Large intestine (tissue), 3 donors: ENCODE results near the gene COX6B1. TPM values are rescaled to one million over a fixed set of nuclear protein-coding genes. Genes with fewer than 3 reads are reported as not detected.

Source experiments
- DNase-seq, 2 donors: peaks; one replicate each; pipeline versions ENCODE4 v3.0.0 to v3.0.0-alpha.2; 2013
- H3K27ac ChIP-seq: one replicate; pipeline ENCODE4 v1.5.1; 2013; ENCODE audit warnings: low read length
- H3K27me3 ChIP-seq: 2 replicates; pipeline ENCODE4 v1.6.1; 2013; ENCODE audit warnings: low read length; ENCODE audit not compliant: control insufficient read depth, insufficient read depth
- H3K36me3 ChIP-seq: 2 replicates; pipeline ENCODE4 v1.6.1; 2013; ENCODE audit warnings: low read length; ENCODE audit not compliant: control insufficient read depth, insufficient read depth
- H3K4me1 ChIP-seq: one replicate; pipeline ENCODE4 v1.6.1; 2013; ENCODE audit warnings: low read length; ENCODE audit not compliant: control insufficient read depth, insufficient read depth
- H3K4me3 ChIP-seq: one replicate; pipeline ENCODE4 v1.5.1; 2013; ENCODE audit warnings: low read length
- H3K9me3 ChIP-seq: one replicate; pipeline ENCODE4 v1.6.1; 2013; ENCODE audit warnings: mild to moderate bottlenecking, low read depth, low read length, moderate library complexity; ENCODE audit not compliant: control insufficient read depth
- WGBS: methylation state at CpG from one replicate; pipeline ENCODE4 v1.1.5; 2013; ENCODE audit warnings: low lambda C conversion rate; ENCODE audit not compliant: insufficient coverage; 5-methylcytosine and 5-hydroxymethylcytosine counted together
- polyA plus RNA-seq: library from polyadenylated mRNA; unstranded; fragments of 120-200 nt; gene quantifications from one replicate; pipeline ENCODE4 v1.2.1, GENCODE V29; 2013

Gene COX6B1
- polyA plus RNA-seq, 1 donor = 356 TPM

GRCh38 chr19:35704218-35704617 lies 56.1 kb downstream of the COX6B1 start, which contains the start of gene ZBTB32:
Gene ZBTB32, plus strand, starts transcription at chr19:35704558. Its CDS starts 10,069 bp downstream, at chr19:35714627.
- no peak within 1 kb of the TSS for H3K27ac ChIP-seq
- no CpG with 5 or more reads among the region's 24 CpGs for WGBS
- peaks cover 3% of the 10 kb centered on the region for H3K4me1 ChIP-seq

More at GRCh38 chr19:35704218-35704617, 56.1 kb downstream of the COX6B1 start, which contains the start of gene ZBTB32:
- Histone ChIP-seq H3K36me3 (no peaks in the 10 kb centered on the region), H3K27me3 (peaks cover 10% of the 10 kb centered on the region), H3K9me3 (peaks cover 3% of the 10 kb centered on the region), H3K4me3 (no peak within 1 kb of the TSS)
- DNase-seq = peak in 1 of 2 donors; percentile 25

Other genes with a start within 250 kb of the COX6B1 start
- 3.1 TPM for gene FFAR2, start 200.1 kb upstream of the COX6B1 start, polyA plus RNA-seq
- 0.40 TPM for gene KRTDAP, start 157.9 kb upstream of the COX6B1 start, polyA plus RNA-seq
- 36.0 TPM for gene DMKN, start 134.7 kb upstream of the COX6B1 start, polyA plus RNA-seq
- gene SBSN, start 120.0 kb upstream of the COX6B1 start, polyA plus RNA-seq = not detected
- not detected for gene GAPDHS, start 114.9 kb upstream of the COX6B1 start, polyA plus RNA-seq
- gene TMEM147, start 102.7 kb upstream of the COX6B1 start, polyA plus RNA-seq = 89.6 TPM
- gene ATP4A, start 84.7 kb upstream of the COX6B1 start, polyA plus RNA-seq = not detected
- not detected for gene PMIS2, start 62.1 kb upstream of the COX6B1 start, polyA plus RNA-seq
- gene HAUS5, start 35.6 kb upstream of the COX6B1 start, polyA plus RNA-seq = 13.3 TPM
- 56.9 TPM for gene RBM42, start 19.3 kb upstream of the COX6B1 start, polyA plus RNA-seq
- gene ETV2, start 6.6 kb upstream of the COX6B1 start, polyA plus RNA-seq = 1.5 TPM
- gene UPK1A, start 18.2 kb downstream of the COX6B1 start, polyA plus RNA-seq = 0.04 TPM
- gene ZBTB32, start 56.2 kb downstream of the COX6B1 start, polyA plus RNA-seq = 0.51 TPM
- 33.2 TPM for gene KMT2B, start 69.7 kb downstream of the COX6B1 start, polyA plus RNA-seq
- gene IGFLR1, start 94.1 kb downstream of the COX6B1 start, polyA plus RNA-seq = 3.8 TPM
- gene U2AF1L4, start 97.1 kb downstream of the COX6B1 start, polyA plus RNA-seq = 31.2 TPM
- gene PSENEN, start 97.3 kb downstream of the COX6B1 start, polyA plus RNA-seq = 63.3 TPM
- gene LIN37, start 100.3 kb downstream of the COX6B1 start, polyA plus RNA-seq = 11.3 TPM
- gene HSPB6, start 108.7 kb downstream of the COX6B1 start, polyA plus RNA-seq = 50.2 TPM
- 16.3 TPM for gene PROSER3, start 109.9 kb downstream of the COX6B1 start, polyA plus RNA-seq
- gene ARHGAP33, start 127.2 kb downstream of the COX6B1 start, polyA plus RNA-seq = 22.2 TPM
- gene PRODH2, start 164.5 kb downstream of the COX6B1 start, polyA plus RNA-seq = 1.9 TPM
- 3.2 TPM for gene NPHS1, start 204.2 kb downstream of the COX6B1 start, polyA plus RNA-seq
- gene KIRREL2, start 208.6 kb downstream of the COX6B1 start, polyA plus RNA-seq = 1.8 TPM
- gene APLP1, start 220.3 kb downstream of the COX6B1 start, polyA plus RNA-seq = 32.7 TPM